ENCODE data around the gene ZSWIM3.

DNA sequence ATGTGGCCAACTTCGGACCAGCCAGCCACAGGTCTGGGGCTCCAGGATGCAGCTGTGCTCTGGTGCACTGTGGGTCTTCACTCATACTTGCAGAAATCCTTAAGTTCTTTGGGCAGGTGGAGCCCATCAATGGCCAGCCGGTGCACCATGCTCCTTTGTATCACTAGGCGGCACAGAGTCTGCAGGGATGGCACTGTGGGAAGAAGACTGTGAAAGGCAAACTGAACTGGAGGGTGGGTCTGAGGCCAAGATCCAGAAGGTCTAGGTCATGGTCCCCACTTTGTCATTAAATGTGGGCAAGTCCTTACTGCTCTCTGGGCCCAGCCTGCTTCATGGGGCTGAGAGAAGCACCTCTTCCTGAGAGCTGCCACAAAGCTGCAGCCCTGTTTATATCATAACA, 31.3 kb downstream of the ZSWIM3 start:
- TF ChIP-seq, protein P1, sequence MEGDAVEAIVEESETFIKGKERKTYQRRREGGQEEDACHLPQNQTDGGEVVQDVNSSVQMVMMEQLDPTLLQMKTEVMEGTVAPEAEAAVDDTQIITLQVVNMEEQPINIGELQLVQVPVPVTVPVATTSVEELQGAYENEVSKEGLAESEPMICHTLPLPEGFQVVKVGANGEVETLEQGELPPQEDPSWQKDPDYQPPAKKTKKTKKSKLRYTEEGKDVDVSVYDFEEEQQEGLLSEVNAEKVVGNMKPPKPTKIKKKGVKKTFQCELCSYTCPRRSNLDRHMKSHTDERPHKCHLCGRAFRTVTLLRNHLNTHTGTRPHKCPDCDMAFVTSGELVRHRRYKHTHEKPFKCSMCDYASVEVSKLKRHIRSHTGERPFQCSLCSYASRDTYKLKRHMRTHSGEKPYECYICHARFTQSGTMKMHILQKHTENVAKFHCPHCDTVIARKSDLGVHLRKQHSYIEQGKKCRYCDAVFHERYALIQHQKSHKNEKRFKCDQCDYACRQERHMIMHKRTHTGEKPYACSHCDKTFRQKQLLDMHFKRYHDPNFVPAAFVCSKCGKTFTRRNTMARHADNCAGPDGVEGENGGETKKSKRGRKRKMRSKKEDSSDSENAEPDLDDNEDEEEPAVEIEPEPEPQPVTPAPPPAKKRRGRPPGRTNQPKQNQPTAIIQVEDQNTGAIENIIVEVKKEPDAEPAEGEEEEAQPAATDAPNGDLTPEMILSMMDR (IDR thresholded peaks at IDR 0.05): no peak
- no peak for TF ChIP-seq POLR2A (IDR thresholded peaks at IDR 0.05)
